OCI-M2 (cell line): ENCODE data around the gene CAMK2A.

ENCODE experiments used
- DNase-seq: peaks from one replicate; lab custom pipeline; 2025; ENCODE audit not compliant: unreplicated experiment; lab: John Stamatoyannopoulos, UW

The CAMK2A gene

GRCh38 chr5:150189728-150190502 lies 99.7 kb downstream of the CAMK2A start, which contains the start of gene SLC6A7:
Gene SLC6A7, plus strand, starts transcription at chr5:150190062. Its CDS starts 266 bp downstream, at chr5:150190328.
- no peak for DNase-seq

GRCh38 chr5:150189326-150189725 lies 100.2 kb downstream of the CAMK2A start:
- no peak for DNase-seq

- DNase-seq: no peak
Measured at GRCh38 chr5:150188146-150188842, 101.3 kb downstream of the CAMK2A start.

- DNase-seq: no peak
Measured at GRCh38 chr5:150186897-150187296, 102.7 kb downstream of the CAMK2A start.

GRCh38 chr5:150186137-150186536 lies 103.4 kb downstream of the CAMK2A start:
- no peak for DNase-seq

- DNase-seq: no peak
Measured at GRCh38 chr5:150184990-150185912, 104.3 kb downstream of the CAMK2A start.

- no peak for DNase-seq
Measured at GRCh38 chr5:150184006-150184405, 105.6 kb downstream of the CAMK2A start.

- DNase-seq: no peak
Measured at GRCh38 chr5:150183436-150183835, 106.1 kb downstream of the CAMK2A start.

- no peak for DNase-seq
Measured at GRCh38 chr5:150182774-150183173, 106.8 kb downstream of the CAMK2A start.

- DNase-seq: no peak
Measured at GRCh38 chr5:150181766-150182545, 107.6 kb downstream of the CAMK2A start.

GRCh38 chr5:150181027-150181426 lies 108.5 kb downstream of the CAMK2A start:
- DNase-seq: no peak

- DNase-seq: no peak
Measured at GRCh38 chr5:150180241-150181026, 109.1 kb downstream of the CAMK2A start.

- no peak for DNase-seq
Measured at GRCh38 chr5:150179019-150179620, 110.5 kb downstream of the CAMK2A start.

- no peak for DNase-seq
Measured at GRCh38 chr5:150178262-150178661, 111.3 kb downstream of the CAMK2A start.

- DNase-seq: no peak
Measured at GRCh38 chr5:150177721-150178120, 111.9 kb downstream of the CAMK2A start.

- DNase-seq: no peak
Measured at GRCh38 chr5:150176745-150177477, 112.7 kb downstream of the CAMK2A start.

- no peak for DNase-seq
Measured at GRCh38 chr5:150175536-150175935, 114.0 kb downstream of the CAMK2A start.

- DNase-seq: no peak
Measured at GRCh38 chr5:150175076-150175475, 114.5 kb downstream of the CAMK2A start.

- no peak for DNase-seq
Measured at GRCh38 chr5:150174285-150174684, 115.3 kb downstream of the CAMK2A start.
